ENCODE measurements around the gene CCDC27. TPM values are rescaled to one million over a fixed set of nuclear protein-coding genes. Genes with fewer than 3 reads are reported as not detected.

The CCDC27 gene
- total RNA-seq, 1 donor from 2014 or later = not detected

GRCh38 chr1:3816331-3817137 lies 64.3 kb downstream of the CCDC27 start:
- Histone ChIP-seq H3K36me3 (ENCODE audit: control insufficient read depth in 3 of 3, insufficient read depth in 3 of 3, low read length in 3 of 3) (peaks cover 48 to 50% (median 49%) of the 10 kb centered on the region in 3 donors), H3K27ac (ENCODE audit: low read depth, low read length) (no peak overlapping the region), H3K27me3 (ENCODE audit: control insufficient read depth in 3 of 3, insufficient read depth in 3 of 3, low read length in 3 of 3) (no peaks in the 10 kb centered on the region), H3K4me1 (ENCODE audit: control insufficient read depth in 3 of 3, insufficient read depth in 3 of 3, low read length in 3 of 3) (no peaks in the 10 kb centered on the region), H3K9ac (ENCODE audit: low read depth in 1 of 3, low read length in 3 of 3) (no peak overlapping the region), H3K9me3 (ENCODE audit: control insufficient read depth in 3 of 3, low read length in 3 of 3) (no peaks in the 10 kb centered on the region), H3K4me3 (ENCODE audit: low read length in 3 of 3) (no peak overlapping the region)

- Histone ChIP-seq H3K27ac (ENCODE audit: low read depth, low read length) (no peak overlapping the region), H3K9ac (ENCODE audit: low read depth in 1 of 3, low read length in 3 of 3) (no peak overlapping the region)
Measured at GRCh38 chr1:3817138-3817740, 65.0 kb downstream of the CCDC27 start.

GRCh38 chr1:3817821-3818597 lies 65.8 kb downstream of the CCDC27 start:
- H3K9me3 ChIP-seq (ENCODE audit: control insufficient read depth in 3 of 3, low read length in 3 of 3) = no peaks in the 10 kb centered on the region
- H3K36me3 ChIP-seq (ENCODE audit: control insufficient read depth in 3 of 3, insufficient read depth in 3 of 3, low read length in 3 of 3) = peaks cover 62 to 64% (median 63%) of the 10 kb centered on the region in 3 donors
- H3K4me1 ChIP-seq (ENCODE audit: control insufficient read depth in 3 of 3, insufficient read depth in 3 of 3, low read length in 3 of 3) = no peaks in the 10 kb centered on the region
- no peak overlapping the region for H3K9ac ChIP-seq (ENCODE audit: low read depth in 1 of 3, low read length in 3 of 3)
- no peaks in the 10 kb centered on the region for H3K27me3 ChIP-seq (ENCODE audit: control insufficient read depth in 3 of 3, insufficient read depth in 3 of 3, low read length in 3 of 3)
- H3K27ac ChIP-seq (ENCODE audit: low read depth, low read length) = no peak overlapping the region
- H3K4me3 ChIP-seq (ENCODE audit: low read length in 3 of 3) = no peak overlapping the region

More at GRCh38 chr1:3817138-3817740, 65.0 kb downstream of the CCDC27 start:
- no peak overlapping the region for H3K4me3 ChIP-seq (ENCODE audit: low read length in 3 of 3)
- peaks cover 55 to 57% (median 55%) of the 10 kb centered on the region in 3 donors for H3K36me3 ChIP-seq (ENCODE audit: control insufficient read depth in 3 of 3, insufficient read depth in 3 of 3, low read length in 3 of 3)
- no peaks in the 10 kb centered on the region for H3K9me3 ChIP-seq (ENCODE audit: control insufficient read depth in 3 of 3, low read length in 3 of 3)
- no peaks in the 10 kb centered on the region for H3K4me1 ChIP-seq (ENCODE audit: control insufficient read depth in 3 of 3, insufficient read depth in 3 of 3, low read length in 3 of 3)
- no peaks in the 10 kb centered on the region for H3K27me3 ChIP-seq (ENCODE audit: control insufficient read depth in 3 of 3, insufficient read depth in 3 of 3, low read length in 3 of 3)

- Histone ChIP-seq H3K36me3 (ENCODE audit: control insufficient read depth in 3 of 3, insufficient read depth in 3 of 3, low read length in 3 of 3) (peaks cover 65 to 70% (median 70%) of the 10 kb centered on the region in 3 donors), H3K27ac (ENCODE audit: low read depth, low read length) (no peak overlapping the region), H3K4me1 (ENCODE audit: control insufficient read depth in 3 of 3, insufficient read depth in 3 of 3, low read length in 3 of 3) (no peaks in the 10 kb centered on the region), H3K9ac (ENCODE audit: low read depth in 1 of 3, low read length in 3 of 3) (no peak overlapping the region), H3K4me3 (ENCODE audit: low read length in 3 of 3) (no peak overlapping the region), H3K9me3 (ENCODE audit: control insufficient read depth in 3 of 3, low read length in 3 of 3) (no peaks in the 10 kb centered on the region), H3K27me3 (ENCODE audit: control insufficient read depth in 3 of 3, insufficient read depth in 3 of 3, low read length in 3 of 3) (no peaks in the 10 kb centered on the region)
Measured at GRCh38 chr1:3819771-3820200, 67.5 kb downstream of the CCDC27 start.

- H3K27ac ChIP-seq (ENCODE audit: low read depth, low read length) = no peak overlapping the region
- H3K4me1 ChIP-seq (ENCODE audit: control insufficient read depth in 3 of 3, insufficient read depth in 3 of 3, low read length in 3 of 3) = no peaks in the 10 kb centered on the region
- H3K9ac ChIP-seq (ENCODE audit: low read depth in 1 of 3, low read length in 3 of 3) = no peak overlapping the region
- no peaks in the 10 kb centered on the region for H3K27me3 ChIP-seq (ENCODE audit: control insufficient read depth in 3 of 3, insufficient read depth in 3 of 3, low read length in 3 of 3)
- no peak overlapping the region for H3K4me3 ChIP-seq (ENCODE audit: low read length in 3 of 3)
- H3K36me3 ChIP-seq (ENCODE audit: control insufficient read depth in 3 of 3, insufficient read depth in 3 of 3, low read length in 3 of 3) = peaks cover 64 to 68% (median 68%) of the 10 kb centered on the region in 3 donors
- H3K9me3 ChIP-seq (ENCODE audit: control insufficient read depth in 3 of 3, low read length in 3 of 3) = no peaks in the 10 kb centered on the region
Measured at GRCh38 chr1:3820316-3820715, 68.1 kb downstream of the CCDC27 start.

- Histone ChIP-seq H3K27me3 (ENCODE audit: control insufficient read depth in 3 of 3, insufficient read depth in 3 of 3, low read length in 3 of 3) (no peaks in the 10 kb centered on the region), H3K9ac (ENCODE audit: low read depth in 1 of 3, low read length in 3 of 3) (no peak overlapping the region), H3K27ac (ENCODE audit: low read depth, low read length) (no peak overlapping the region), H3K4me1 (ENCODE audit: control insufficient read depth in 3 of 3, insufficient read depth in 3 of 3, low read length in 3 of 3) (no peaks in the 10 kb centered on the region), H3K4me3 (ENCODE audit: low read length in 3 of 3) (no peak overlapping the region), H3K9me3 (ENCODE audit: control insufficient read depth in 3 of 3, low read length in 3 of 3) (no peaks in the 10 kb centered on the region), H3K36me3 (ENCODE audit: control insufficient read depth in 3 of 3, insufficient read depth in 3 of 3, low read length in 3 of 3) (peaks cover 66 to 70% (median 68%) of the 10 kb centered on the region in 3 donors)
Measured at GRCh38 chr1:3821004-3821403, 68.8 kb downstream of the CCDC27 start.

Small RNA genes within 50 kb of the gene (small RNA-seq; reads per million reads assigned to genes)
- gene RF02197 (not detected), gene RN7SL574P (not detected)

Other genes starting within 250 kb of the CCDC27 start
- 10.4 TPM for gene MEGF6, start 140.9 kb upstream of the CCDC27 start, total RNA-seq
- 17.2 TPM for gene TPRG1L, start 127.4 kb upstream of the CCDC27 start, total RNA-seq
- gene WRAP73, start 102.3 kb upstream of the CCDC27 start, total RNA-seq = 13.0 TPM
- not detected for gene TP73, start 99.9 kb upstream of the CCDC27 start, total RNA-seq
- gene SMIM1, start 20.3 kb downstream of the CCDC27 start, total RNA-seq = 1.6 TPM
- gene LRRC47, start 44.0 kb downstream of the CCDC27 start, total RNA-seq = 28.7 TPM
- 26.1 TPM for gene CEP104, start 104.8 kb downstream of the CCDC27 start, total RNA-seq
- 2.1 TPM for gene DFFB, start 105.0 kb downstream of the CCDC27 start, total RNA-seq
- gene C1orf174, start 147.8 kb downstream of the CCDC27 start, total RNA-seq = 20.9 TPM

Measured in skeletal muscle tissue (tissue), 5 donors.